H54 (cell line): ENCODE results near the gene PITPNM2.

ENCODE experiments used
- DNase-seq: peaks from one replicate; pipeline ENCODE4 v3.0.0; 2011; ENCODE audit warnings: low spot score, mixed read lengths; ENCODE audit not compliant: insufficient read length
- FAIRE-seq: peaks from 3 replicates; lab custom pipeline; 2011; peaks lifted over from hg19 to GRCh38; lab: Jason Lieb, UNC
- POLR2A ChIP-seq: IDR thresholded peaks from 2 replicates; pipeline ENCODE4 v1.6.1; 2011; ENCODE audit warnings: low read depth, mild to moderate bottlenecking, low read length

The PITPNM2 gene

GRCh38 chr12:123150744-123151456 is at the start of gene PITPNM2:
Gene PITPNM2 (minus strand): TSS chr12:123151090. CDS start chr12:123034590, 116,500 bp downstream.
- peak; percentile 45; the same call in 1 of the 2 replicates for TF ChIP-seq POLR2A
- FAIRE-seq = no peak
- DNase-seq = peak; percentile 53

- no peak for TF ChIP-seq POLR2A
- DNase-seq (no peak), FAIRE-seq (no peak)
Measured at GRCh38 chr12:123200414-123200813, 49.5 kb upstream of the PITPNM2 start.

- no peak for FAIRE-seq
- no peak for TF ChIP-seq POLR2A
- no peak for DNase-seq
Measured at GRCh38 chr12:123199936-123200335, 49.0 kb upstream of the PITPNM2 start.

GRCh38 chr12:123187637-123188036 is 36.7 kb upstream of the PITPNM2 start:
- DNase-seq = no peak
- TF ChIP-seq POLR2A = no peak
- no peak for FAIRE-seq

GRCh38 chr12:123180171-123180570 is 29.3 kb upstream of the PITPNM2 start:
- DNase-seq = no peak
- TF ChIP-seq POLR2A = no peak
- FAIRE-seq = no peak

- FAIRE-seq = no peak
- TF ChIP-seq POLR2A = no peak
- no peak for DNase-seq
Measured at GRCh38 chr12:123171967-123172366, 21.1 kb upstream of the PITPNM2 start.

GRCh38 chr12:123167329-123167728 is 16.4 kb upstream of the PITPNM2 start:
- FAIRE-seq = no peak

GRCh38 chr12:123165537-123165936 is 14.6 kb upstream of the PITPNM2 start:
- DNase-seq (no peak), FAIRE-seq (no peak)
- no peak for TF ChIP-seq POLR2A

More at GRCh38 chr12:123167329-123167728, 16.4 kb upstream of the PITPNM2 start:
- no peak for TF ChIP-seq POLR2A
- DNase-seq = no peak

- no peak for DNase-seq
- no peak for FAIRE-seq
- no peak for TF ChIP-seq POLR2A
Measured at GRCh38 chr12:123164710-123165261, 13.9 kb upstream of the PITPNM2 start.

GRCh38 chr12:123164222-123164621 is 13.3 kb upstream of the PITPNM2 start:
- FAIRE-seq (no peak), DNase-seq (no peak)
- no peak for TF ChIP-seq POLR2A

- DNase-seq (no peak), FAIRE-seq (no peak)
- TF ChIP-seq POLR2A = no peak
Measured at GRCh38 chr12:123163227-123163626, 12.3 kb upstream of the PITPNM2 start.

GRCh38 chr12:123160801-123161487 is 10.1 kb upstream of the PITPNM2 start:
- no peak for TF ChIP-seq POLR2A
- FAIRE-seq = no peak
- DNase-seq = no peak

- no peak for TF ChIP-seq POLR2A
- FAIRE-seq (no peak), DNase-seq (no peak)
Measured at GRCh38 chr12:123153906-123154305, 3.0 kb upstream of the PITPNM2 start.

GRCh38 chr12:123152833-123153232 is 1.9 kb upstream of the PITPNM2 start:
- TF ChIP-seq POLR2A = no peak
- no peak for FAIRE-seq
- no peak for DNase-seq
